Suprapubic skin (tissue), 4 donors: ENCODE measurements around the gene HYCC2.

ENCODE experiments used
- CTCF ChIP-seq, 2 donors: fragments of 200-600 bp in 1 of 2; fragments of 450-650 bp in 1 of 2; sonication (generic) in 1 of 2; IDR thresholded peaks; one replicate each; pipeline ENCODE4 v1.5.1; 2016 to 2019; ENCODE audit warnings: antibody characterized with exemption in 2 of 2, mild to moderate bottlenecking in 1 of 2, moderate library complexity in 1 of 2
- POLR2A ChIP-seq, 2 donors: fragments of 450-650 bp; IDR thresholded peaks; one replicate each; pipeline ENCODE4 v1.6.1; 2017; ENCODE audit warnings: antibody characterized with exemption in 2 of 2, mild to moderate bottlenecking in 2 of 2, moderate library complexity in 2 of 2
- POLR2AphosphoS5 ChIP-seq, 3 donors: sonication (generic); formaldehyde crosslinking; IDR thresholded peaks; one replicate each; pipeline ENCODE4 v1.6.1; 2017; ENCODE audit warnings: antibody characterized with exemption in 3 of 3

- TF ChIP-seq CTCF (IDR thresholded peaks at IDR 0.05), result no peak
- no peak for TF ChIP-seq POLR2A (IDR thresholded peaks at IDR 0.05)
- TF ChIP-seq POLR2AphosphoS5 (IDR thresholded peaks at IDR 0.05), result no peak
Observed at GRCh38 chr2:201038855-201039254, 32.6 kb downstream of the HYCC2 start.
